Neural progenitor cell (in vitro differentiated cells): ENCODE measurements around the gene SLC43A1. TPM values are rescaled to one million over a fixed set of nuclear protein-coding genes. Genes with fewer than 3 reads are reported as not detected.

Experiments used
- DNase-seq: peaks from one replicate; pipeline ENCODE4 v3.0.0-alpha.2; 2016; ENCODE audit warnings: low spot score
- H2AFZ ChIP-seq: fragments of 200-600 bp; sonication (generic); replicated peaks from 2 replicates; pipeline ENCODE4 v1.6.1; 2016; ENCODE audit warnings: antibody characterized with exemption
- H3F3A ChIP-seq: fragments of 200-600 bp; sonication (generic); 2 replicates; pipeline ENCODE4 v1.6.1; 2016; ENCODE audit warnings: antibody characterized with exemption, low read depth
- H3K27ac ChIP-seq: fragments of 200-600 bp; sonication (generic); 2 replicates; pipeline ENCODE4 v1.5.1; 2016; ENCODE audit warnings: mild to moderate bottlenecking
- H3K27me3 ChIP-seq: fragments of 200-600 bp; sonication (generic); 2 replicates; pipeline ENCODE4 v1.6.1; 2016; ENCODE audit warnings: mild to moderate bottlenecking, moderate library complexity
- H3K36me3 ChIP-seq: fragments of 200-600 bp; sonication (generic); 2 replicates; pipeline ENCODE4 v1.5.1; 2016
- H3K4me1 ChIP-seq: fragments of 200-600 bp; sonication (generic); 2 replicates; pipeline ENCODE4 v1.6.1; 2016; ENCODE audit warnings: mixed run types
- H3K4me2 ChIP-seq: fragments of 200-600 bp; sonication (generic); 2 replicates; pipeline ENCODE4 v1.6.1; 2016
- H3K4me3 ChIP-seq: fragments of 200-600 bp; sonication (generic); 2 replicates; pipeline ENCODE4 v1.5.1; 2016
- H3K79me2 ChIP-seq: fragments of 200-600 bp; sonication (generic); 2 replicates; pipeline ENCODE4 v1.6.1; 2016; ENCODE audit warnings: low read depth
- H3K9ac ChIP-seq: fragments of 200-600 bp; sonication (generic); 2 replicates; pipeline ENCODE4 v1.6.1; 2016
- H3K9me3 ChIP-seq: fragments of 200-600 bp; sonication (generic); 2 replicates; pipeline ENCODE4 v1.5.1; 2016; ENCODE audit warnings: low read depth
- H4K20me1 ChIP-seq: fragments of 200-600 bp; sonication (generic); 2 replicates; pipeline ENCODE4 v1.6.1; 2016; ENCODE audit warnings: low read depth
- H3K27ac Mint-ChIP-seq: 3 replicates; pipeline ENCODE4 v1.8.0; 2021; ENCODE audit warnings: mixed read lengths
- H3K27me3 Mint-ChIP-seq: 2 replicates; pipeline ENCODE4 v1.8.0; 2022; ENCODE audit warnings: low read depth, mild to moderate bottlenecking, inconsistent platforms, moderate library complexity, mixed read lengths; ENCODE audit not compliant: insufficient read depth
- H3K36me3 Mint-ChIP-seq: 3 replicates; pipeline ENCODE4 v1.8.0; 2021; ENCODE audit warnings: mixed read lengths
- H3K4me1 Mint-ChIP-seq: 3 replicates; pipeline ENCODE4 v1.8.0; 2021; ENCODE audit warnings: mixed read lengths
- H3K4me3 Mint-ChIP-seq: 3 replicates; pipeline ENCODE4 v1.8.0; 2021; ENCODE audit warnings: mild to moderate bottlenecking, moderate library complexity, mixed read lengths
- H3K9me3 Mint-ChIP-seq: 3 replicates; pipeline ENCODE4 v1.8.0; 2020; ENCODE audit warnings: mixed read lengths
- CTCF ChIP-seq: fragments of 200-600 bp; sonication (generic); IDR thresholded peaks from 2 replicates; pipeline ENCODE4 v1.5.1; 2017; ENCODE audit warnings: antibody characterized with exemption, mild to moderate bottlenecking
- EZH2 ChIP-seq: fragments of 200-600 bp; sonication (generic); IDR thresholded peaks from 2 replicates; pipeline ENCODE4 v1.6.1; 2017; ENCODE audit warnings: antibody characterized with exemption, mild to moderate bottlenecking, moderate library complexity
- EZH2phosphoT487 ChIP-seq: fragments of 200-600 bp; sonication (generic); IDR thresholded peaks from 2 replicates; pipeline ENCODE4 v1.6.1; 2017; ENCODE audit warnings: antibody characterized with exemption
- total RNA-seq: library from RNA; depleted of rRNA; stranded (reverse); fragments of >200 nt; gene quantifications from 2 replicates; pipeline ENCODE4 v1.2.3, GENCODE V29; 2015; ENCODE audit warnings: low replicate concordance

SLC43A1 gene
- total RNA-seq = 0.99 and 1.5 TPM in 2 replicates

DNA sequence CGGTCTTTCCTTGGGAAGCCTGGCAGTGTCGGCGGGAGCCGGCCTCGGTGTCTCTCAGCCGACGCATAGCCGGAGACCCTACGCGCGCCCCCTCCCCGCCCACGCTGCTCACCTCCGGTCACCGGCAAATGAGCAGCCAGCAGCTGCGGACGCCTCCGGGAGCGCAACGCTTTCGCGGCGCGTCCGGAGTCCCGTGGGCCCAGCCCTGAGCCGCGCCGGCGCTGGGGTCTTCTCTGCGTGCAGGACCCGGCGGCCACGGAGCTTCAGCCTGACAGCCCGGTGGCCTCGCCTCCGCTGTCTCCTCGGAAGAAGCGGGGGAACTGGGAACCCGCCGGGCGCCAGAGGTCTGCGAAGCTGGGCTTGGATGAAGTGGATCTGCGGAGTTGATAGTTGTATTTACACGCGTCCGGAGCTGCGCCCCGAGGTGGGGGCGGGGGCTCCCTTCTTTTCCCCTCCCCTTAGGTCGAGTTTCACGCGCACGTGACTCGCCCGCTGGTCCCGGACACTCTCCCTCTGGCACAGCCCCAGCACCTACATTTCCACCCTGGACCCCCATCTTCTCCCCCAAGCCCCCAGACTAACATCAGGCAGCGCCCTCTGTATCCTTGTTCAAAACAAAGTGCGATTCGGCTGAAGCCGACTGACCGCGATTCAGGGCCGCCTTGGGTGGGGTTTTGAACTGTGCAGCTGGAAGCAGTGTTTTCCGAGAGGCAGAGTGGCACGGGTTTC, at the start of gene SLC43A1:
Gene SLC43A1 (minus strand): TSS at position 371 of the 729 bp plus-strand sequence. CDS start 1,591 bp downstream, outside the sequence.
- Mint-ChIP-seq H3K36me3 (no peaks in the 10 kb centered on the region), H3K27me3 (peaks cover 50% of the 10 kb centered on the region), H3K9me3 (peaks cover 2% of the 10 kb centered on the region), H3K27ac (no peak within 1 kb of the TSS), H3K4me1 (peaks cover 10% of the 10 kb centered on the region), H3K4me3 (peak within 1 kb of the TSS; percentile 91)
- Histone ChIP-seq H3K4me3 (peak within 1 kb of the TSS; percentile 59), H3K9ac (no peak within 1 kb of the TSS), H3K4me1 (peaks cover 16% of the 10 kb centered on the region), H3K36me3 (no peaks in the 10 kb centered on the region), H4K20me1 (peaks cover 15% of the 10 kb centered on the region), H2AFZ (peak within 1 kb of the TSS; percentile 91), H3K79me2 (no peaks in the 10 kb centered on the region), H3K27ac (no peak within 1 kb of the TSS), H3K27me3 (peaks cover 65% of the 10 kb centered on the region), H3F3A (peaks cover 26% of the 10 kb centered on the region), H3K9me3 (no peaks in the 10 kb centered on the region), H3K4me2 (peak within 1 kb of the TSS; percentile 89)
- peak; percentile 59 for DNase-seq
- TF ChIP-seq CTCF (no peak), EZH2phosphoT487 (peak; percentile 50), EZH2 (peak; percentile 74)

GRCh38 chr11:57562596-57562995, 47.1 kb upstream of the SLC43A1 start:
- Mint-ChIP-seq H3K27ac (no peak overlapping the region), H3K9me3 (no peaks in the 10 kb centered on the region), H3K4me1 (peaks cover 17% of the 10 kb centered on the region), H3K27me3 (peaks cover 5% of the 10 kb centered on the region), H3K4me3 (no peak overlapping the region), H3K36me3 (peaks cover 9% of the 10 kb centered on the region)
- Histone ChIP-seq H3K27me3 (no peaks in the 10 kb centered on the region), H3F3A (peaks cover 3% of the 10 kb centered on the region), H3K27ac (no peak overlapping the region), H2AFZ (no peak overlapping the region), H3K4me1 (peaks cover 15% of the 10 kb centered on the region), H3K36me3 (peaks cover 3% of the 10 kb centered on the region), H3K4me2 (no peak overlapping the region), H3K79me2 (peaks cover 67% of the 10 kb centered on the region), H3K9me3 (no peaks in the 10 kb centered on the region), H3K4me3 (no peak overlapping the region), H4K20me1 (peaks cover 34% of the 10 kb centered on the region), H3K9ac (no peak overlapping the region)
- TF ChIP-seq EZH2phosphoT487 (no peak), CTCF (peak; percentile 41)
- no peak for DNase-seq

GRCh38 chr11:57560146-57560545, 44.6 kb upstream of the SLC43A1 start:
- Mint-ChIP-seq H3K36me3 (peaks cover 17% of the 10 kb centered on the region), H3K4me3 (no peak overlapping the region), H3K27me3 (peaks cover 3% of the 10 kb centered on the region), H3K9me3 (no peaks in the 10 kb centered on the region), H3K27ac (no peak overlapping the region), H3K4me1 (no peaks in the 10 kb centered on the region)
- H4K20me1 ChIP-seq = peaks cover 29% of the 10 kb centered on the region
- no peaks in the 10 kb centered on the region for H3K27me3 ChIP-seq
- TF ChIP-seq EZH2 (no peak), EZH2phosphoT487 (no peak), CTCF (no peak)
- no peaks in the 10 kb centered on the region for H3K9me3 ChIP-seq
- DNase-seq = no peak
- H3K4me1 ChIP-seq = no peaks in the 10 kb centered on the region
- no peak overlapping the region for H3K4me2 ChIP-seq
- H3K4me3 ChIP-seq = no peak overlapping the region
- no peak overlapping the region for H3K27ac ChIP-seq
- H2AFZ ChIP-seq = no peak overlapping the region
- H3K36me3 ChIP-seq = peaks cover 3% of the 10 kb centered on the region
- H3K79me2 ChIP-seq = peaks cover 44% of the 10 kb centered on the region
- H3K9ac ChIP-seq = no peak overlapping the region
- H3F3A ChIP-seq = no peaks in the 10 kb centered on the region
